Cardiac septum (tissue), 1 donor: ENCODE data around the gene ERCC6. TPM values are rescaled to one million over a fixed set of nuclear protein-coding genes. Genes with fewer than 3 reads are reported as not detected.

Source experiments
- DNase-seq: peaks from one replicate; pipeline ENCODE4 v3.0.0-alpha.2; 2020; ENCODE audit warnings: low spot score
- intact Hi-C: fragments of 100-400 bp; cut with DNase I; formaldehyde crosslinking; loops from one replicate; pipeline ENCODE4 v1.14.0; 2022
- total RNA-seq: library from RNA; stranded (reverse); fragmentation: NEBNext Ultra II Directional; extraction: Animal tissue kit (Norgen Biotek cat#: 25700); gene quantifications from one replicate; pipeline ENCODE4 v1.2.1, GENCODE V29; 2021
- donor health status: DM: no; HTN: no; CAD: no.

The ERCC6 gene
- total RNA-seq, 1 donor from 2014 or later: 21.6 TPM

GRCh38 chr10:49518982-49519578 lies 19.8 kb downstream of the ERCC6 start:
- intact Hi-C loops: loop anchor here (2.0 to 5.0 kb wide), 3 partner anchors 110 to 862 kb away; no protein-coding TSS in a partner anchor
- DNase-seq: no peak

- intact Hi-C loops: loop anchor here (2.0 to 5.0 kb wide), 3 partner anchors 110 to 861 kb away; no protein-coding TSS in a partner anchor
- no peak for DNase-seq
Observed at GRCh38 chr10:49518566-49518965, 20.4 kb downstream of the ERCC6 start.

- intact Hi-C loops: loop anchor here (5.0 kb wide), 2 partner anchors 534 to 859 kb away; no protein-coding TSS in a partner anchor
- no peak for DNase-seq
Observed at GRCh38 chr10:49516216-49516970, 22.5 kb downstream of the ERCC6 start.

- intact Hi-C loops: loop anchor here (2.0 kb wide), 1 partner anchor 105 kb away; no protein-coding TSS in a partner anchor
Observed at GRCh38 chr10:49512121-49512809, 26.7 kb downstream of the ERCC6 start.

GRCh38 chr10:49509771-49510303 lies 29.1 kb downstream of the ERCC6 start:
- no peak for DNase-seq
- intact Hi-C loops: no loop called here

More at GRCh38 chr10:49512121-49512809, 26.7 kb downstream of the ERCC6 start:
- no peak for DNase-seq

GRCh38 chr10:49508654-49509053 lies 30.3 kb downstream of the ERCC6 start:
- no peak for DNase-seq
- intact Hi-C loops: no loop called here

- intact Hi-C loops: no loop called here
- no peak for DNase-seq
Observed at GRCh38 chr10:49508249-49508648, 30.7 kb downstream of the ERCC6 start.

GRCh38 chr10:49505589-49505988 lies 33.3 kb downstream of the ERCC6 start:
- intact Hi-C loops: no loop called here
- DNase-seq: no peak

- DNase-seq: no peak
- intact Hi-C loops: no loop called here
Observed at GRCh38 chr10:49505076-49505475, 33.8 kb downstream of the ERCC6 start.

- intact Hi-C loops: no loop called here
- no peak for DNase-seq
Observed at GRCh38 chr10:49504528-49504927, 34.4 kb downstream of the ERCC6 start.

- no peak for DNase-seq
- intact Hi-C loops: no loop called here
Observed at GRCh38 chr10:49502358-49502757, 36.6 kb downstream of the ERCC6 start.

- intact Hi-C loops: no loop called here
- DNase-seq: no peak
Observed at GRCh38 chr10:49500412-49500811, 38.5 kb downstream of the ERCC6 start.

GRCh38 chr10:49499305-49499851 lies 39.5 kb downstream of the ERCC6 start:
- intact Hi-C loops: no loop called here
- DNase-seq: no peak

- intact Hi-C loops: no loop called here
- no peak for DNase-seq
Observed at GRCh38 chr10:49498425-49498824, 40.5 kb downstream of the ERCC6 start.

GRCh38 chr10:49497358-49497757 lies 41.6 kb downstream of the ERCC6 start:
- intact Hi-C loops: no loop called here
- no peak for DNase-seq

GRCh38 chr10:49488056-49488717 lies 50.7 kb downstream of the ERCC6 start:
- DNase-seq: no peak

GRCh38 chr10:49486738-49487137 lies 52.2 kb downstream of the ERCC6 start:
- intact Hi-C loops: no loop called here
- DNase-seq: no peak

More at GRCh38 chr10:49488056-49488717, 50.7 kb downstream of the ERCC6 start:
- intact Hi-C loops: no loop called here

GRCh38 chr10:49486009-49486408 lies 52.9 kb downstream of the ERCC6 start:
- no peak for DNase-seq
- intact Hi-C loops: no loop called here

GRCh38 chr10:49484486-49485235 lies 54.3 kb downstream of the ERCC6 start:
- intact Hi-C loops: no loop called here

More at GRCh38 chr10:49484486-49485235, 54.3 kb downstream of the ERCC6 start:
- no peak for DNase-seq
